Ishikawa (cell line): Measurements from ENCODE around the gene HLA-C.

ENCODE experiments used
- CEBPB ChIP-seq: IDR thresholded peaks from 2 replicates; pipeline ENCODE4 v1.6.1; 2012
- CREB1 ChIP-seq: IDR thresholded peaks from 2 replicates; pipeline ENCODE4 v1.6.1; 2012; ENCODE audit warnings: low read depth
- EGR1 ChIP-seq: IDR thresholded peaks from 2 replicates; pipeline ENCODE4 v1.6.1; 2012
- EP300 ChIP-seq: IDR thresholded peaks from 2 replicates; pipeline ENCODE4 v1.6.1; 2012; ENCODE audit warnings: borderline replicate concordance
- FOXM1 ChIP-seq: IDR thresholded peaks from 2 replicates; pipeline ENCODE4 v1.6.1; 2012; ENCODE audit warnings: low read depth, borderline replicate concordance
- NFIC ChIP-seq: IDR thresholded peaks from 2 replicates; pipeline ENCODE4 v1.6.1; 2012
- RAD21 ChIP-seq: IDR thresholded peaks from 2 replicates; pipeline ENCODE4 v1.6.1; 2012; ENCODE audit warnings: low read depth
- REST ChIP-seq: IDR thresholded peaks from 2 replicates; pipeline ENCODE4 v1.6.1; 2012; ENCODE audit warnings: low read depth, mild to moderate bottlenecking
- TAF1 ChIP-seq: IDR thresholded peaks from 2 replicates; pipeline ENCODE4 v1.6.1; 2012; ENCODE audit warnings: low read depth, mild to moderate bottlenecking
- TCF12 ChIP-seq: IDR thresholded peaks from 2 replicates; pipeline ENCODE4 v1.6.1; 2012; ENCODE audit warnings: low read depth
- TEAD4 ChIP-seq: IDR thresholded peaks from 2 replicates; pipeline ENCODE4 v1.6.1; 2012
- YY1 ChIP-seq: IDR thresholded peaks from 2 replicates; pipeline ENCODE4 v1.6.1; 2012; ENCODE audit warnings: low read depth
- ZBTB7A ChIP-seq: IDR thresholded peaks from 2 replicates; pipeline ENCODE4 v1.6.1; 2012; ENCODE audit warnings: low read depth
- TF ChIP-seq, protein P1 (sequence below): IDR thresholded peaks from 2 replicates; pipeline ENCODE4 v1.6.1; 2012

DNA sequence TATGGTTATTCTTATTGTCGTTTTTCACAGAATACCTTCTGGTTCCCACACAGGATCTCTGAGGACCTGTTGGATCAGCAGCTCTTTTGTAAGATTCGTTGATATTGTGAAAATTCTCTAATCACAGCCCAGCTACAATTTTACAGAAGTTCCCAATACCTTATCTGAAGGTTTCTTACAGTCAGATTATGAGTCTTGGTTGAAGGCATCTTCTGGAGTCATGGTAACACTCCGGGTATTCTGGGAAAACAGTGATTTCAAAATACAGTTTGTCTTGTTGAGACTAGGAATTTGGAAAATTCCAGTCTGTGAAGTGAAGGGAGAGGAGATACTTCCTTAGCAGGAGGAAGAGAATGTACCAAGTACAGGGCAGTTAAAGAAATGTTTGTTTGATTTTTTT is 22.2 kb upstream of the HLA-C start:
- TF ChIP-seq EP300, result no peak
- TF ChIP-seq CREB1, result no peak
- no peak for TF ChIP-seq FOXM1
- no peak for TF ChIP-seq CEBPB
- TF ChIP-seq TAF1, result no peak
- no peak for TF ChIP-seq RAD21
- no peak for TF ChIP-seq ZBTB7A
- no peak for TF ChIP-seq REST
- TF ChIP-seq TCF12, result no peak
- TF ChIP-seq, protein P1, sequence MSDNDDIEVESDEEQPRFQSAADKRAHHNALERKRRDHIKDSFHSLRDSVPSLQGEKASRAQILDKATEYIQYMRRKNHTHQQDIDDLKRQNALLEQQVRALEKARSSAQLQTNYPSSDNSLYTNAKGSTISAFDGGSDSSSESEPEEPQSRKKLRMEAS, result no peak
- TF ChIP-seq YY1, result no peak
- no peak for TF ChIP-seq EGR1
- no peak for TF ChIP-seq TEAD4
- no peak for TF ChIP-seq NFIC
